ENCODE measurements around the gene PTPRM. TPM values are rescaled to one million over a fixed set of nuclear protein-coding genes. Genes with fewer than 3 reads are reported as not detected.

Gene PTPRM
- polyA plus RNA-seq, 1 of the 3 experiments (the other 2 are of a cell fraction), result 16.0 TPM

DNA sequence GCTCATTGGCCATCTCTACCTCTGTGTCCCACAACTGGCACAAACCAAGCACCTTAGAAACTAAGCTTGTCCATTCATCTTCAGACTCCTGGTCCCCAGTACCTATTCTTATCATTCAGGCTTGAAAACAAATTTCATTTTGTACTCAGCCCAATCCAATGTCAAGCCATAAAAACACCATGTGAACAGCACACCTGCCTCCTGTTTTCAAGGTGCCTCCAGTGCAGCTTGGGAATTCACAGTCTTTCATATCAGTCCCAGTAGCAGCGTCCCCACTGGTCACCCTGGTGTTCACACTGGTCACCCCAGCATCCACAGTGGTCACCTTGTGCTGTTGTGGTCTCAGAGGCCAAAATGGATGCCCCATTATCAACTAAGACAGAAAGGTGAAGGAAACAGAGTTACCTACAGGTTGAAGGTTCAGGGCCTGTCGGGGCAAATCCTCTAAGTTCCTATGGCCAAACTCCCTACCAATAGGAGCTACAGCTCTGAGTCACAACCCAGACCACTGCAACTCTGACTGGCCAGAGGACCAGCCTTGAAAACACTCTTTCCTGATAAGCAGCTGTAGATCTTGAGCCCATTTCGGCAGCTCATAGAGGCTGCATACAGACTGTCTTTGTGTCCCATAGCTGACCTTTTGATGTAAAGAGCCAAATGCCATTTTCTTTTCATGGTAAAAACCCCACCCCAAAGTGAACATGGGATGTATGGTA lies 782.6 kb downstream of the PTPRM start:
- Histone ChIP-seq H3K4me2 (no peak overlapping the region), H3F3A (replicated peaks; ENCODE audit: insufficient read depth) (no peaks in the 10 kb centered on the region), H3K9ac (no peak overlapping the region), H3K4me3 (ENCODE audit: low read depth in 2 of 2, low read length in 1 of 2) (no peak overlapping the region), H3K79me2 (ENCODE audit: insufficient read depth) (no peaks in the 10 kb centered on the region), H3K9me2 (no peaks in the 10 kb centered on the region), H3K36me3 (replicated peaks in 1 of 2; ENCODE audit: control insufficient read depth in 1 of 2, insufficient read depth in 2 of 2, low read length in 1 of 2) (no peaks in the 10 kb centered on the region), H3K27ac (ENCODE audit: low read depth in 2 of 2, low read length in 1 of 2) (no peak overlapping the region), H2AFZ (ENCODE audit: low read depth) (no peak overlapping the region), H3K9me3 (no peaks in the 10 kb centered on the region), H4K20me1 (ENCODE audit: insufficient read depth) (no peaks in the 10 kb centered on the region), H3K4me1 (ENCODE audit: control insufficient read depth in 1 of 2, insufficient read depth in 2 of 2, low read depth in 1 of 2, low read length in 1 of 2) (no peaks in the 10 kb centered on the region), H3K27me3 (ENCODE audit: insufficient read depth) (no peaks in the 10 kb centered on the region)
- no peak for DNase-seq
- TF ChIP-seq MXI1 (IDR thresholded peaks at IDR 0.05; ENCODE audit: low read depth, low read length) (no peak), TEAD4 (IDR thresholded peaks at IDR 0.05; ENCODE audit: borderline replicate concordance, insufficient read depth) (no peak), GATA2 (CRISPR knock-in tag; IDR thresholded peaks at IDR 0.05) (no peak), RXRA (IDR thresholded peaks at IDR 0.05; ENCODE audit: borderline replicate concordance, low read depth) (no peak), SMC3 (IDR thresholded peaks at IDR 0.05; ENCODE audit: low read depth, low read length) (no peak), RAD21 (IDR thresholded peaks at IDR 0.05; ENCODE audit: low read length) (no peak), MEF2A (IDR thresholded peaks at IDR 0.05; ENCODE audit: borderline replicate concordance, low read depth) (no peak), FOXM1 (IDR thresholded peaks at IDR 0.05; ENCODE audit: low read depth) (no peak), TAF1 (IDR thresholded peaks at IDR 0.05; ENCODE audit: borderline replicate concordance, low read depth, low read length) (no peak), CHD2 (IDR thresholded peaks at IDR 0.05; ENCODE audit: low read length, partially characterized antibody) (no peak)
- TF ChIP-seq, protein P1, sequence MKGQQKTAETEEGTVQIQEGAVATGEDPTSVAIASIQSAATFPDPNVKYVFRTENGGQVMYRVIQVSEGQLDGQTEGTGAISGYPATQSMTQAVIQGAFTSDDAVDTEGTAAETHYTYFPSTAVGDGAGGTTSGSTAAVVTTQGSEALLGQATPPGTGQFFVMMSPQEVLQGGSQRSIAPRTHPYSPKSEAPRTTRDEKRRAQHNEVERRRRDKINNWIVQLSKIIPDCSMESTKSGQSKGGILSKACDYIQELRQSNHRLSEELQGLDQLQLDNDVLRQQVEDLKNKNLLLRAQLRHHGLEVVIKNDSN (IDR thresholded peaks at IDR 0.05; ENCODE audit: borderline replicate concordance, low read depth), result no peak
- TF ChIP-seq, protein P2, sequence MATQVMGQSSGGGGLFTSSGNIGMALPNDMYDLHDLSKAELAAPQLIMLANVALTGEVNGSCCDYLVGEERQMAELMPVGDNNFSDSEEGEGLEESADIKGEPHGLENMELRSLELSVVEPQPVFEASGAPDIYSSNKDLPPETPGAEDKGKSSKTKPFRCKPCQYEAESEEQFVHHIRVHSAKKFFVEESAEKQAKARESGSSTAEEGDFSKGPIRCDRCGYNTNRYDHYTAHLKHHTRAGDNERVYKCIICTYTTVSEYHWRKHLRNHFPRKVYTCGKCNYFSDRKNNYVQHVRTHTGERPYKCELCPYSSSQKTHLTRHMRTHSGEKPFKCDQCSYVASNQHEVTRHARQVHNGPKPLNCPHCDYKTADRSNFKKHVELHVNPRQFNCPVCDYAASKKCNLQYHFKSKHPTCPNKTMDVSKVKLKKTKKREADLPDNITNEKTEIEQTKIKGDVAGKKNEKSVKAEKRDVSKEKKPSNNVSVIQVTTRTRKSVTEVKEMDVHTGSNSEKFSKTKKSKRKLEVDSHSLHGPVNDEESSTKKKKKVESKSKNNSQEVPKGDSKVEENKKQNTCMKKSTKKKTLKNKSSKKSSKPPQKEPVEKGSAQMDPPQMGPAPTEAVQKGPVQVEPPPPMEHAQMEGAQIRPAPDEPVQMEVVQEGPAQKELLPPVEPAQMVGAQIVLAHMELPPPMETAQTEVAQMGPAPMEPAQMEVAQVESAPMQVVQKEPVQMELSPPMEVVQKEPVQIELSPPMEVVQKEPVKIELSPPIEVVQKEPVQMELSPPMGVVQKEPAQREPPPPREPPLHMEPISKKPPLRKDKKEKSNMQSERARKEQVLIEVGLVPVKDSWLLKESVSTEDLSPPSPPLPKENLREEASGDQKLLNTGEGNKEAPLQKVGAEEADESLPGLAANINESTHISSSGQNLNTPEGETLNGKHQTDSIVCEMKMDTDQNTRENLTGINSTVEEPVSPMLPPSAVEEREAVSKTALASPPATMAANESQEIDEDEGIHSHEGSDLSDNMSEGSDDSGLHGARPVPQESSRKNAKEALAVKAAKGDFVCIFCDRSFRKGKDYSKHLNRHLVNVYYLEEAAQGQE (IDR thresholded peaks at IDR 0.05; ENCODE audit: low read depth, low read length), result no peak
- TF ChIP-seq, protein P3, sequence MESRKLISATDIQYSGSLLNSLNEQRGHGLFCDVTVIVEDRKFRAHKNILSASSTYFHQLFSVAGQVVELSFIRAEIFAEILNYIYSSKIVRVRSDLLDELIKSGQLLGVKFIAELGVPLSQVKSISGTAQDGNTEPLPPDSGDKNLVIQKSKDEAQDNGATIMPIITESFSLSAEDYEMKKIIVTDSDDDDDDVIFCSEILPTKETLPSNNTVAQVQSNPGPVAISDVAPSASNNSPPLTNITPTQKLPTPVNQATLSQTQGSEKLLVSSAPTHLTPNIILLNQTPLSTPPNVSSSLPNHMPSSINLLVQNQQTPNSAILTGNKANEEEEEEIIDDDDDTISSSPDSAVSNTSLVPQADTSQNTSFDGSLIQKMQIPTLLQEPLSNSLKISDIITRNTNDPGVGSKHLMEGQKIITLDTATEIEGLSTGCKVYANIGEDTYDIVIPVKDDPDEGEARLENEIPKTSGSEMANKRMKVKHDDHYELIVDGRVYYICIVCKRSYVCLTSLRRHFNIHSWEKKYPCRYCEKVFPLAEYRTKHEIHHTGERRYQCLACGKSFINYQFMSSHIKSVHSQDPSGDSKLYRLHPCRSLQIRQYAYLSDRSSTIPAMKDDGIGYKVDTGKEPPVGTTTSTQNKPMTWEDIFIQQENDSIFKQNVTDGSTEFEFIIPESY (IDR thresholded peaks at IDR 0.05; ENCODE audit: borderline replicate concordance, low read depth), result no peak
- TF ChIP-seq, protein P4, sequence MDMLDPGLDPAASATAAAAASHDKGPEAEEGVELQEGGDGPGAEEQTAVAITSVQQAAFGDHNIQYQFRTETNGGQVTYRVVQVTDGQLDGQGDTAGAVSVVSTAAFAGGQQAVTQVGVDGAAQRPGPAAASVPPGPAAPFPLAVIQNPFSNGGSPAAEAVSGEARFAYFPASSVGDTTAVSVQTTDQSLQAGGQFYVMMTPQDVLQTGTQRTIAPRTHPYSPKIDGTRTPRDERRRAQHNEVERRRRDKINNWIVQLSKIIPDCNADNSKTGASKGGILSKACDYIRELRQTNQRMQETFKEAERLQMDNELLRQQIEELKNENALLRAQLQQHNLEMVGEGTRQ (IDR thresholded peaks at IDR 0.05; ENCODE audit: borderline replicate concordance, low read depth, low read length), result no peak
- TF ChIP-seq, protein P5, sequence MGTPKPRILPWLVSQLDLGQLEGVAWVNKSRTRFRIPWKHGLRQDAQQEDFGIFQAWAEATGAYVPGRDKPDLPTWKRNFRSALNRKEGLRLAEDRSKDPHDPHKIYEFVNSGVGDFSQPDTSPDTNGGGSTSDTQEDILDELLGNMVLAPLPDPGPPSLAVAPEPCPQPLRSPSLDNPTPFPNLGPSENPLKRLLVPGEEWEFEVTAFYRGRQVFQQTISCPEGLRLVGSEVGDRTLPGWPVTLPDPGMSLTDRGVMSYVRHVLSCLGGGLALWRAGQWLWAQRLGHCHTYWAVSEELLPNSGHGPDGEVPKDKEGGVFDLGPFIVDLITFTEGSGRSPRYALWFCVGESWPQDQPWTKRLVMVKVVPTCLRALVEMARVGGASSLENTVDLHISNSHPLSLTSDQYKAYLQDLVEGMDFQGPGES (IDR thresholded peaks at IDR 0.05; ENCODE audit: low read depth, low read length), result no peak
- WGBS (ENCODE audit: low lambda C conversion rate), result 28% methylated on average over 2 of the region's 3 CpGs
- POLR2A ChIA-PET, result no interaction called here
- CTCF ChIA-PET, result interaction anchor here (1.0 kb wide), 1 partner anchor 16 kb away, joined by 3 read pairs; no protein-coding TSS in a partner anchor
